HFFc6 (cell line): Measurements from ENCODE around the gene MMD. TPM values are rescaled to one million over a fixed set of nuclear protein-coding genes. Genes with fewer than 3 reads are reported as not detected.

Source experiments
- DNase-seq: peaks from one replicate; pipeline ENCODE4 v3.0.0-alpha.2; 2018
- H3K27ac Mint-ChIP-seq: 2 replicates; pipeline ENCODE4 v1.8.0; 2020; ENCODE audit warnings: mild to moderate bottlenecking, mixed read lengths
- H3K27me3 Mint-ChIP-seq: 2 replicates; pipeline ENCODE4 v1.8.0; 2021; ENCODE audit warnings: mild to moderate bottlenecking, moderate library complexity, mixed read lengths; ENCODE audit not compliant: insufficient read depth
- H3K36me3 Mint-ChIP-seq: 2 replicates; pipeline ENCODE4 v1.8.0; 2021; ENCODE audit warnings: low read depth, mixed read lengths
- H3K4me1 Mint-ChIP-seq: 2 replicates; pipeline ENCODE4 v1.8.0; 2020; ENCODE audit warnings: low read depth, mixed read lengths
- H3K4me3 Mint-ChIP-seq: 2 replicates; pipeline ENCODE4 v1.8.0; 2020; ENCODE audit warnings: mild to moderate bottlenecking, moderate library complexity, mixed read lengths
- H3K9me3 Mint-ChIP-seq: 2 replicates; pipeline ENCODE4 v1.8.0; 2020; ENCODE audit warnings: mild to moderate bottlenecking, mixed read lengths
- total RNA-seq, 6 experiments: library from RNA; stranded (reverse); fragmentation: NEBNext Ultra II Directional; extraction: Animal tissue kit (Norgen Biotek cat#: 25700); gene quantifications; 2 replicates in 1 of 6; 3 replicates in 5 of 6; pipeline ENCODE4 v1.2.3, GENCODE V29; 2021
- TF ChIP-seq, protein P1 (sequence below): fragments of 200-600 bp; sonication (generic); IDR thresholded peaks from 2 replicates; pipeline ENCODE4 v1.5.0; 2021; ENCODE audit warnings: antibody characterized with exemption, mild to moderate bottlenecking

The MMD gene
- total RNA-seq, 6 experiments from 2014 or later, result 2.1 to 4.0 (median 3.6) TPM

GRCh38 chr17:55377671-55378275 is 43.9 kb downstream of the MMD start:
- Mint-ChIP-seq H3K9me3 (no peaks in the 10 kb centered on the region; the same call in 1 of the 2 replicates), H3K36me3 (no peaks in the 10 kb centered on the region), H3K27me3 (peaks cover 15% of the 10 kb centered on the region), H3K4me1 (no peaks in the 10 kb centered on the region), H3K27ac (no peak overlapping the region), H3K4me3 (no peak overlapping the region)
- TF ChIP-seq, protein P1, sequence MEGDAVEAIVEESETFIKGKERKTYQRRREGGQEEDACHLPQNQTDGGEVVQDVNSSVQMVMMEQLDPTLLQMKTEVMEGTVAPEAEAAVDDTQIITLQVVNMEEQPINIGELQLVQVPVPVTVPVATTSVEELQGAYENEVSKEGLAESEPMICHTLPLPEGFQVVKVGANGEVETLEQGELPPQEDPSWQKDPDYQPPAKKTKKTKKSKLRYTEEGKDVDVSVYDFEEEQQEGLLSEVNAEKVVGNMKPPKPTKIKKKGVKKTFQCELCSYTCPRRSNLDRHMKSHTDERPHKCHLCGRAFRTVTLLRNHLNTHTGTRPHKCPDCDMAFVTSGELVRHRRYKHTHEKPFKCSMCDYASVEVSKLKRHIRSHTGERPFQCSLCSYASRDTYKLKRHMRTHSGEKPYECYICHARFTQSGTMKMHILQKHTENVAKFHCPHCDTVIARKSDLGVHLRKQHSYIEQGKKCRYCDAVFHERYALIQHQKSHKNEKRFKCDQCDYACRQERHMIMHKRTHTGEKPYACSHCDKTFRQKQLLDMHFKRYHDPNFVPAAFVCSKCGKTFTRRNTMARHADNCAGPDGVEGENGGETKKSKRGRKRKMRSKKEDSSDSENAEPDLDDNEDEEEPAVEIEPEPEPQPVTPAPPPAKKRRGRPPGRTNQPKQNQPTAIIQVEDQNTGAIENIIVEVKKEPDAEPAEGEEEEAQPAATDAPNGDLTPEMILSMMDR, result no peak
- no peak for DNase-seq

DNA sequence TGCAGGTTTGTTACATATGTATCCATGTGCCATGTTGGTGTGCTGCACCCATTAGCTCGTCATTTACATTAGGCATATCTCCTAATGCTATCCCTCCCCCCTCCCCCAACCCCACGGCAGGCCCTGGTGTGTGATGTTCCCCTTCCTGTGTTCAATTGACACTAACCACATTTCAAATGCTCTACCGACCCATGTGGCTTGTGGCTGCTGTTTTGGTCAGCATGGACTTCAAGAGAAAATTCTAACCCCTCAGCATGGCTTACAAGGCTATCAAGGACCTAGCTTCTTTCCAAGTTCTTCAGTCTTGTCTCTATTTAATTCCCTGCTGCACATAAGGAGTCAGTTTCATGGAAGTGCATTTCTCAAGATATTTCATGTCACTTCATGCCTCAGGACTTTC is 52.9 kb downstream of the MMD start:
- no peak overlapping the region for H3K4me3 Mint-ChIP-seq
- H3K27me3 Mint-ChIP-seq, result peaks cover 10% of the 10 kb centered on the region
- H3K9me3 Mint-ChIP-seq, result peaks cover 7% of the 10 kb centered on the region
- TF ChIP-seq, protein P1, result no peak
- H3K27ac Mint-ChIP-seq, result no peak overlapping the region
- no peaks in the 10 kb centered on the region for H3K36me3 Mint-ChIP-seq
- no peaks in the 10 kb centered on the region for H3K4me1 Mint-ChIP-seq
- no peak for DNase-seq

DNA sequence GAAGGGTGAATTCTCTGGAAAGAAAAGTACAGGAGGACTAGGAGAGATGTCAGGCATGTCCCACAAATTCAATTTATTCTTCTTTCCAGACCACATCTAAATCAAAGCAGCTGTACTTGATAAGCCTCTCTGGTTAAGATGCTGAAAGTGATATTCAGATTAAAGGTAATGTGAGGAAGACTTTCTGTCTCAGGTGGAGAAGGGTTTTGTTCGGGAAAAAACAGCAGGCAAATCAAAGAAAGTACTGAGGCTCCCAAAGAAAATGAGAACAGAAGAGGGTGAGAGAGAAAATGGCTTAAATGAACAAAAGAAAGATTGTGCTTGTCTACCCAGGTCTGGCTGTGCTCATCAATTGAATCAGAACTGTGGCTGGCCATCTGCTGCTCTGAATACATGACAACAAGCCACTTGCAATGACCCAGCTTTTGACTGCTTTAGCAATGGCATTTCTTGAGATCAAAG is 55.6 kb downstream of the MMD start:
- TF ChIP-seq, protein P1, result no peak
- no peak for DNase-seq
- Mint-ChIP-seq H3K4me3 (no peak overlapping the region), H3K9me3 (no peaks in the 10 kb centered on the region), H3K27ac (no peak overlapping the region), H3K36me3 (no peaks in the 10 kb centered on the region), H3K27me3 (peaks cover 12% of the 10 kb centered on the region), H3K4me1 (no peaks in the 10 kb centered on the region)

DNA sequence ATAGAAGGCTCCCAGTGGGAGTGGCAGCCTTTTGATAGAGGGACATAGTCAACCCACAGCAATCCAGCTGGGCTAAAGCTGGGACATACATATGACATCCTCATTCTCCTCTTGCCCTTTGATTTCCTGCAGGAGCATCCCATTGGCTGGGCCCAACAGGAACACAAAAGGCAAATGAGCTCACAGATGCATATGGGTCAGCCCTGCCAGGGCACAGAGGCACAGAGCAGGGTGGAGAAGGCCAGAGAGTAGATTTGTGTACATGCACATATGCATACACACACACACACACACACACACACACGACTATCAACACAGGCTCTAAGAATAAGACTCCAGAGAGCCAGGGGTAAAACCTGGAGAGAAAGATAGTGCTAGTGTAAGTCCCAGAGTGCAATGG is 58.6 kb downstream of the MMD start:
- Mint-ChIP-seq H3K36me3 (no peaks in the 10 kb centered on the region), H3K27me3 (peaks cover 6% of the 10 kb centered on the region), H3K4me1 (no peaks in the 10 kb centered on the region), H3K4me3 (no peak overlapping the region), H3K27ac (no peak overlapping the region), H3K9me3 (no peaks in the 10 kb centered on the region)
- DNase-seq, result no peak
- TF ChIP-seq, protein P1, result no peak

DNA sequence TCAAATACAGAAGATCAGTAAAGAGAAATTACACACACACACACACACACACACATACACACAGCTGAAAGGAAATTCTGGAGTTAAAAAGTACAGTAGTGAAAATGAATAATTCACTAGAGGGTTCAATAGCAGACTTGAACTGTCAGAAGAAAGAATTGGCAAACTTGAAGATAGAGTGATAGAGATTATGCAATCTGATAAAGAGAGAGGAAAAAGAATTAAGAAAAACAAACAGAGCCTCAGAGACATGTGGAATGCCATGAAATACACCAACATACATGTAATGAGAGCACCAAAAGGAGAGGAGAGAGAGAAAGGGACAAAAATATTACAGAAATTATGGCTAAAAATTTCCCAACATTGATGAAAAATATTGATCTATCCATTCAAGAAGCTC is 60.7 kb downstream of the MMD start:
- H3K27me3 Mint-ChIP-seq, result peaks cover 7% of the 10 kb centered on the region
- H3K4me3 Mint-ChIP-seq, result no peak overlapping the region
- no peaks in the 10 kb centered on the region for H3K4me1 Mint-ChIP-seq
- no peak for DNase-seq
- H3K9me3 Mint-ChIP-seq, result no peaks in the 10 kb centered on the region
- H3K27ac Mint-ChIP-seq, result no peak overlapping the region
- H3K36me3 Mint-ChIP-seq, result no peaks in the 10 kb centered on the region
- TF ChIP-seq, protein P1, result no peak
